ENCODE results near the gene NT5C1B.

Gene NT5C1B

DNA sequence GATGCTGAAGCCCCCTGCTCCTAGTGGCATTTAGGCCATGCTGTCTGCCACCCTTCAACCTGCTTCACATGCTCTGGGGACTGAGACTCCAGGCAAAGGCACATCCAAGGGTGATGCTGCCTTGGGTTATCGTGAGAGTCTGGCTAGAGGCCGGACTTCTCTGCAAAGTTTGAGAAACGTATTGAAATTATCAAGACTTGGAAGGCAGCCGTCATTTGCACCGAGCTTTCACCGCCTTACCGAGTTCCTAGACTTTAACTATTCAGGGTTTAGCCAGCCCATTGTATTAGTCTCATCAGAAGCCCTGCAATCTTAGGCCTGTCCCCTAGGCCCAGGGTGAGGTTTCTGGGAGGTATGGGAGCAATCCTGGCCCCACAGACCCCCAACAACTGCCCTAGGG lies 62.9 kb downstream of the NT5C1B start:
- no peak for DNase-seq (ENCODE audit: extremely low spot score)
- ChIA-PET POLR2A (no interaction called here), CTCF (interaction anchor here (1.1 to 10.7 kb wide), 2 partner anchors 8 to 32 kb away, joined by 4 to 74 read pairs; no protein-coding TSS in a partner anchor)
- TF ChIP-seq, protein P1, sequence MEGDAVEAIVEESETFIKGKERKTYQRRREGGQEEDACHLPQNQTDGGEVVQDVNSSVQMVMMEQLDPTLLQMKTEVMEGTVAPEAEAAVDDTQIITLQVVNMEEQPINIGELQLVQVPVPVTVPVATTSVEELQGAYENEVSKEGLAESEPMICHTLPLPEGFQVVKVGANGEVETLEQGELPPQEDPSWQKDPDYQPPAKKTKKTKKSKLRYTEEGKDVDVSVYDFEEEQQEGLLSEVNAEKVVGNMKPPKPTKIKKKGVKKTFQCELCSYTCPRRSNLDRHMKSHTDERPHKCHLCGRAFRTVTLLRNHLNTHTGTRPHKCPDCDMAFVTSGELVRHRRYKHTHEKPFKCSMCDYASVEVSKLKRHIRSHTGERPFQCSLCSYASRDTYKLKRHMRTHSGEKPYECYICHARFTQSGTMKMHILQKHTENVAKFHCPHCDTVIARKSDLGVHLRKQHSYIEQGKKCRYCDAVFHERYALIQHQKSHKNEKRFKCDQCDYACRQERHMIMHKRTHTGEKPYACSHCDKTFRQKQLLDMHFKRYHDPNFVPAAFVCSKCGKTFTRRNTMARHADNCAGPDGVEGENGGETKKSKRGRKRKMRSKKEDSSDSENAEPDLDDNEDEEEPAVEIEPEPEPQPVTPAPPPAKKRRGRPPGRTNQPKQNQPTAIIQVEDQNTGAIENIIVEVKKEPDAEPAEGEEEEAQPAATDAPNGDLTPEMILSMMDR (IDR thresholded peaks at IDR 0.05; ENCODE audit: control extremely low read depth, extremely low read depth, low read depth, missing control alignments), result no peak

DNA sequence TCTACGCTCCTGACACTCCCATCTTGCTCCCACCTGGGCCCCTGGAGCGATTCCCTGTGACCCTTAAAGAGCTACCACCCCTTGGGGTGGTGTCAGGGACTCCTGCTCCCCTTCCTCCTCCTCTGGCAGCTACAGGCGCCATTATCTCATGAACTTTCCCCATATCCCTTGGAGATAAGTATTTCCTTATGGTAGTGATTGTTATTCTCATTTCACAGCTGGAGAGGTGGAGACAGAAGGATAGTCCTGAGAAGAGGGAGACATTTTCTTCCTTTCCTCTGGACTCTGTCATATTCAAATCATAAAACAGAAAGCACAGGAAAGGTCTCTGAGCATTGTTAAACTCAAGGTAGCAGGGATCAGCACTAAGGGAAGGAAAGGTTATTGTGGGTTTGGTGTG lies 63.5 kb downstream of the NT5C1B start:
- CTCF ChIA-PET, result no interaction called here
- no peak for DNase-seq (ENCODE audit: extremely low spot score)
- TF ChIP-seq, protein P1 (IDR thresholded peaks at IDR 0.05; ENCODE audit: control extremely low read depth, extremely low read depth, low read depth, missing control alignments), result no peak
- POLR2A ChIA-PET, result no interaction called here

DNA sequence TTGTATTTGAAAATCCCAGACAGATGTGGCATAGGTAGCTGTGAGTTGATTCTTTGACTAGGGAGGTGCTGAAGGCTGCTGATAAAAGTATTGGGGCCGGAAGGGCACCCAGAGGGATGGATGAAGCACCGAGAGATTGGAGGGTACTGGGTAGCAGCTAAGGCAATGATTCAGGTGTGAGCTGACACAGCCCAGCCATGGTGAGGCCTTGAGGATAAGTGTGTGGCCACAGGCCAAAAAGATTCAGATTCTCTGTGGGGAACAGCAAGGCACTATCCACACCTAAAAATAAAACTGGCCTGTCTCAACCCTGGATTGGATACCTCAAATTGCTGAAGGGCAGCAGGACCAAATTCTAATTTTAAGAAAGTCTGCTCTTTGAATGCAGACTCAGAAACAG lies 64.1 kb downstream of the NT5C1B start:
- TF ChIP-seq, protein P1 (IDR thresholded peaks at IDR 0.05; ENCODE audit: control extremely low read depth, extremely low read depth, low read depth, missing control alignments), result no peak
- DNase-seq (ENCODE audit: extremely low spot score), result no peak
- ChIA-PET POLR2A (no interaction called here), CTCF (interaction anchor here (0.6 kb wide), 1 partner anchor 10 kb away, joined by 3 read pairs; no protein-coding TSS in a partner anchor)

DNA sequence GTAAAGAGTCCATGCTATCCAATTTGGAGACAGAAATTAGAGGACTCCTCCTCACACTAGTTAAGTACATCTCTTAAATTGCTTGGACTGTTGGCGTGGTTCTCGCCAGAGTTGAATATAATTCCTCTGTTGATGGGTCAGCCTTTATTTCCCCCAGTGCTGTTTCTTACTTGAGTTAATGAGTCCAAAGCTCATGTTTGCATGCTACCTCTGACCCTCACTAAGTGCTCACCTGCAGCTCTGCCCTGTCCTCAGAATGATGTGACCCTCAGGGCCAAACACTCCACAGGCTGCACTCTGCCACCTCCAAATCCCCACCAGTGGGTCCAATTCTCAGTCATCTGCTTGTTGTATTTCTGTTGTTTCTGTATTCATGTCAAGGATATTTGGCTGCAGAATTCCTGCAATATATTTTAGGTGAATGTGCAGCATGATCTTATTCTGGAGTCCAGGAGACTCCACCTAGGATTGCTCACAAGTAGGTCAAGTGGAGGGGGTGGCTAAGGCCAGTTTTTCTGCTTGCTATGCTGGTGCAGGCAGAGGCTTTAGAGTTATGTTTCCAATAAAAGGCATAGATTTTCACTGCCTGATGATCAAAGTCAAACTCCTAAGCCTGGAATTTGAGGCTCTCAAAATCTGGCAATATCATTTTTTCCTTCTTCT lies 66.8 kb downstream of the NT5C1B start:
- TF ChIP-seq, protein P1 (IDR thresholded peaks at IDR 0.05; ENCODE audit: control extremely low read depth, extremely low read depth, low read depth, missing control alignments), result no peak
- ChIA-PET CTCF (interaction anchor here (3.1 to 7.8 kb wide), 3 partner anchors 9 to 1341 kb away, joined by 10 to 74 read pairs (median 44); no protein-coding TSS in a partner anchor), POLR2A (no interaction called here)
- DNase-seq (ENCODE audit: extremely low spot score), result no peak

DNA sequence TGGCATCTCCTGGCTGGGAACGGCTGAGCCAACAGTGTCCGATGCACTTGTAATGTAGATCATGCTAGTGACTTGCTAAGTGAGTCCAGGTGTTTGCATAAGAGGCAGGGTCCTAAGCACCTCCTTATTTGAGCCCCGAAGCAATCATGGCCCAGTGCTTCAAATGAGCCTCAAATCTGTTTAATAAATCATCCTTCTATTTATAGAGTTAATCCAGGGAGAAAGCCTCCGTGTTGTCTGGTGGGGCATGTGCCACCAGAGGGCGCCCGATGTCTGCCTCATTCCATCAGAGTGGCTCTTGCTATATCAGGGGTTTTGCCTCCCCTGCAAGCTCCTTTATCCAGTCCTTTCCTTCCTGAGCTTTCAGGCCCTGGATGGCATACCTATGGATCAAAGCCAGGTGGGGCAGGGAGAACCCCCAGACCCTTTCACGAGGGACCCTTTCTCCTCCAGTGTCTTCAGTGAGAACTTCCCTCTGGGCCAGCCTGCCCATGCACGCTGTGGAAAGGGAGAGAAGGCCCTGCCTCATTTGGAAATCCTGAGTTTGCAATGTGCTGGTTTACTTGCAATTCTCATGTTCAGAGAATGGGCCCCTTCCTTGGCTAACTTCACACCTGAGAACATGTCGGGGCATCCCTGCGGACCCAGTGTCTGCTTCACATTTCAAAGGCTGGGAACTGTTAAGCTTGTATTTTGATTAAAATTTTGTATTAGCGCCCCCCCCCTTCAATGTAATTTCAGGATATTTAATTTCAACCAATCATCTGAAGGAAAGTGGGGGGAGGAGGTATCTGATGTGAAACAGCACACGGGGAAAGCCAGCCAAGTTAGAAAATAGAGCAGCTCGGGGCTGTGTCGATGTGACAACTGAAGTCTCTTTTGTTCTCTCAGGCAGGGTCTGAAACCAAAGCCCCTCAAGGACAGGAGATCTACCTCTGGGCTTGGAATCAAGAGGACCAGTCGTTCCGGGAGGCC lies 68.6 kb downstream of the NT5C1B start:
- DNase-seq (ENCODE audit: extremely low spot score), result peak; percentile 63
- POLR2A ChIA-PET, result no interaction called here
- TF ChIP-seq, protein P1 (IDR thresholded peaks at IDR 0.05; ENCODE audit: control extremely low read depth, extremely low read depth, low read depth, missing control alignments), result peak; percentile 81
- CTCF ChIA-PET, result interaction anchor here (0.7 to 7.8 kb wide), 29 partner anchors 9 to 1352 kb away, joined by 3 to 74 read pairs (median 4); partner anchors contain the start of gene RDH14

DNA sequence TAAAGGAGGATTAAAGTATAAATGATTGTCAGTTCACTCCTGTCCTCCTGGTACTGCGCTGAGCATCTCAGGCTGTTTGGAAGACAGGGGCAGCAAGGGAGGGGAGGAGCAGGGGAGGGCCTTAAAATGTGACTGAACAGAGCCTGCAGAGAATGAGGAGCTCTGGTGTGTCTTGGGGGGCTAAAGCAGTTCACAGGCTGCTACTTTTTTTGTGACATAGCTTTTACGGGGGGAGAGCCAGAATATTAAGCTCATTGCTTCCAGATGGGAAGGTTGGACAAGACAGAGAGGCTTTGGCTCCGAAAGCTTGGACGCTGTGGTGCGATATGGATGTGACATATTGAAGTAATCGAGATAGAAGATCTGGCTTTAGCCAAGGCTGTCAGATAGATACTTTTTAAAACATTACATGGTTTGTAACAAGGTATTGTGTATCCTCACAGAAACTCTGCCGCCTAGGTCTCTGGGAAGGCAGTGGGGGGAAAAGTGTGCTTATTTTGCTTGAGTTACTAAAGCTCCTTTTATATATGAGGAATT lies 69.4 kb downstream of the NT5C1B start:
- TF ChIP-seq, protein P1 (IDR thresholded peaks at IDR 0.05; ENCODE audit: control extremely low read depth, extremely low read depth, low read depth, missing control alignments), result no peak
- no peak for DNase-seq (ENCODE audit: extremely low spot score)
- POLR2A ChIA-PET, result no interaction called here
- CTCF ChIA-PET, result interaction anchor here (0.9 to 7.8 kb wide), 20 partner anchors 10 to 1344 kb away, joined by 3 to 74 read pairs (median 6); partner anchors contain the start of gene RDH14

All from GM10248 (cell line).